Measurements from ENCODE around the gene NWD2.

DNA sequence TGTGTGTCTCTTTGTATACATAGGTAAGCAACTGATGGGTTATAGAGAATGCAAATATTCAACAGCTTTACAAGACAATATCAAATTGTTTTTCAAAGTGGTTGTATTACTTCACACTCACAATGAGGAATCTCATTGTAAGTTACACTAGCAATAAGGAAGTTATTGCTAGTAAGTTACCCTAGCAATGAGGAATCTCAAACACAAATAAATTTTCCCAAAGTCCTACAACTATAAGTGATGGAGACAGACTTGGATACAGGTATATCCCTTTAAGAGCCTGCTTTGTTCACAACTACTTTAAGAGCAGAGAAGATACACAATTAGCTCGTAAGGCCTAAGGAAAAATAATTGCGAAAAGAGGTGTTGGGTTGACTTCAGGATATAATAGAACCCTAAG lies 28.3 kb upstream of the NWD2 start:
- TF ChIP-seq, protein P1, sequence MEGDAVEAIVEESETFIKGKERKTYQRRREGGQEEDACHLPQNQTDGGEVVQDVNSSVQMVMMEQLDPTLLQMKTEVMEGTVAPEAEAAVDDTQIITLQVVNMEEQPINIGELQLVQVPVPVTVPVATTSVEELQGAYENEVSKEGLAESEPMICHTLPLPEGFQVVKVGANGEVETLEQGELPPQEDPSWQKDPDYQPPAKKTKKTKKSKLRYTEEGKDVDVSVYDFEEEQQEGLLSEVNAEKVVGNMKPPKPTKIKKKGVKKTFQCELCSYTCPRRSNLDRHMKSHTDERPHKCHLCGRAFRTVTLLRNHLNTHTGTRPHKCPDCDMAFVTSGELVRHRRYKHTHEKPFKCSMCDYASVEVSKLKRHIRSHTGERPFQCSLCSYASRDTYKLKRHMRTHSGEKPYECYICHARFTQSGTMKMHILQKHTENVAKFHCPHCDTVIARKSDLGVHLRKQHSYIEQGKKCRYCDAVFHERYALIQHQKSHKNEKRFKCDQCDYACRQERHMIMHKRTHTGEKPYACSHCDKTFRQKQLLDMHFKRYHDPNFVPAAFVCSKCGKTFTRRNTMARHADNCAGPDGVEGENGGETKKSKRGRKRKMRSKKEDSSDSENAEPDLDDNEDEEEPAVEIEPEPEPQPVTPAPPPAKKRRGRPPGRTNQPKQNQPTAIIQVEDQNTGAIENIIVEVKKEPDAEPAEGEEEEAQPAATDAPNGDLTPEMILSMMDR (IDR thresholded peaks at IDR 0.05 in 2 of 3, conservative IDR thresholded peaks at IDR 0.05 in 1 of 3; ENCODE audit: borderline replicate concordance in 1 of 3, insufficient read depth in 1 of 3, low read depth in 2 of 3, low read length in 2 of 3): no peak
- TF ChIP-seq, protein P2, sequence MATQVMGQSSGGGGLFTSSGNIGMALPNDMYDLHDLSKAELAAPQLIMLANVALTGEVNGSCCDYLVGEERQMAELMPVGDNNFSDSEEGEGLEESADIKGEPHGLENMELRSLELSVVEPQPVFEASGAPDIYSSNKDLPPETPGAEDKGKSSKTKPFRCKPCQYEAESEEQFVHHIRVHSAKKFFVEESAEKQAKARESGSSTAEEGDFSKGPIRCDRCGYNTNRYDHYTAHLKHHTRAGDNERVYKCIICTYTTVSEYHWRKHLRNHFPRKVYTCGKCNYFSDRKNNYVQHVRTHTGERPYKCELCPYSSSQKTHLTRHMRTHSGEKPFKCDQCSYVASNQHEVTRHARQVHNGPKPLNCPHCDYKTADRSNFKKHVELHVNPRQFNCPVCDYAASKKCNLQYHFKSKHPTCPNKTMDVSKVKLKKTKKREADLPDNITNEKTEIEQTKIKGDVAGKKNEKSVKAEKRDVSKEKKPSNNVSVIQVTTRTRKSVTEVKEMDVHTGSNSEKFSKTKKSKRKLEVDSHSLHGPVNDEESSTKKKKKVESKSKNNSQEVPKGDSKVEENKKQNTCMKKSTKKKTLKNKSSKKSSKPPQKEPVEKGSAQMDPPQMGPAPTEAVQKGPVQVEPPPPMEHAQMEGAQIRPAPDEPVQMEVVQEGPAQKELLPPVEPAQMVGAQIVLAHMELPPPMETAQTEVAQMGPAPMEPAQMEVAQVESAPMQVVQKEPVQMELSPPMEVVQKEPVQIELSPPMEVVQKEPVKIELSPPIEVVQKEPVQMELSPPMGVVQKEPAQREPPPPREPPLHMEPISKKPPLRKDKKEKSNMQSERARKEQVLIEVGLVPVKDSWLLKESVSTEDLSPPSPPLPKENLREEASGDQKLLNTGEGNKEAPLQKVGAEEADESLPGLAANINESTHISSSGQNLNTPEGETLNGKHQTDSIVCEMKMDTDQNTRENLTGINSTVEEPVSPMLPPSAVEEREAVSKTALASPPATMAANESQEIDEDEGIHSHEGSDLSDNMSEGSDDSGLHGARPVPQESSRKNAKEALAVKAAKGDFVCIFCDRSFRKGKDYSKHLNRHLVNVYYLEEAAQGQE (IDR thresholded peaks at IDR 0.05; ENCODE audit: low read depth): no peak
- no peak for TF ChIP-seq FOSL1 (IDR thresholded peaks at IDR 0.05; ENCODE audit: low read depth)
- TF ChIP-seq SP1 (IDR thresholded peaks at IDR 0.05; ENCODE audit: low read depth): no peak
- no peak for TF ChIP-seq EZH2 (IDR thresholded peaks at IDR 0.05)
- TF ChIP-seq POLR2A (IDR thresholded peaks at IDR 0.05; ENCODE audit: borderline replicate concordance, extremely low read depth, insufficient read depth, insufficient read length): no peak
- no peak for TF ChIP-seq RAD21 (IDR thresholded peaks at IDR 0.05; ENCODE audit: low read depth)
- no peak for TF ChIP-seq ZFX (IDR thresholded peaks at IDR 0.05)
- TF ChIP-seq, protein P3, sequence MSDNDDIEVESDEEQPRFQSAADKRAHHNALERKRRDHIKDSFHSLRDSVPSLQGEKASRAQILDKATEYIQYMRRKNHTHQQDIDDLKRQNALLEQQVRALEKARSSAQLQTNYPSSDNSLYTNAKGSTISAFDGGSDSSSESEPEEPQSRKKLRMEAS (IDR thresholded peaks at IDR 0.05): no peak
- TF ChIP-seq POLR2AphosphoS5 (IDR thresholded peaks at IDR 0.05; ENCODE audit: low read depth, low read length): no peak
- TF ChIP-seq EZH2phosphoT487 (IDR thresholded peaks at IDR 0.05; ENCODE audit: borderline replicate concordance): no peak
- TF ChIP-seq SRF (IDR thresholded peaks at IDR 0.05; ENCODE audit: low read depth): no peak

Measured in HCT116 (cell line).